Ishikawa (cell line): ENCODE measurements around the gene GAB1.

ENCODE experiments used
- CEBPB ChIP-seq: IDR thresholded peaks from 2 replicates; pipeline ENCODE4 v1.6.1; 2012
- CREB1 ChIP-seq: IDR thresholded peaks from 2 replicates; pipeline ENCODE4 v1.6.1; 2012; ENCODE audit warnings: low read depth
- EGR1 ChIP-seq: IDR thresholded peaks from 2 replicates; pipeline ENCODE4 v1.6.1; 2012
- EP300 ChIP-seq: IDR thresholded peaks from 2 replicates; pipeline ENCODE4 v1.6.1; 2012; ENCODE audit warnings: borderline replicate concordance
- FOXM1 ChIP-seq: IDR thresholded peaks from 2 replicates; pipeline ENCODE4 v1.6.1; 2012; ENCODE audit warnings: low read depth, borderline replicate concordance
- NFIC ChIP-seq: IDR thresholded peaks from 2 replicates; pipeline ENCODE4 v1.6.1; 2012
- RAD21 ChIP-seq: IDR thresholded peaks from 2 replicates; pipeline ENCODE4 v1.6.1; 2012; ENCODE audit warnings: low read depth
- TAF1 ChIP-seq: IDR thresholded peaks from 2 replicates; pipeline ENCODE4 v1.6.1; 2012; ENCODE audit warnings: low read depth, mild to moderate bottlenecking
- TCF12 ChIP-seq: IDR thresholded peaks from 2 replicates; pipeline ENCODE4 v1.6.1; 2012; ENCODE audit warnings: low read depth
- TEAD4 ChIP-seq: IDR thresholded peaks from 2 replicates; pipeline ENCODE4 v1.6.1; 2012
- YY1 ChIP-seq: IDR thresholded peaks from 2 replicates; pipeline ENCODE4 v1.6.1; 2012; ENCODE audit warnings: low read depth
- ZBTB7A ChIP-seq: IDR thresholded peaks from 2 replicates; pipeline ENCODE4 v1.6.1; 2012; ENCODE audit warnings: low read depth
- TF ChIP-seq, protein P1 (sequence below): IDR thresholded peaks from 2 replicates; pipeline ENCODE4 v1.6.1; 2012
- TF ChIP-seq, protein P2 (sequence below): IDR thresholded peaks from 2 replicates; pipeline ENCODE4 v1.6.1; 2012
- TF ChIP-seq, protein P3 (sequence below): IDR thresholded peaks from 2 replicates; pipeline ENCODE4 v1.6.1; 2012; ENCODE audit warnings: low read depth, mild to moderate bottlenecking

Gene GAB1

DNA sequence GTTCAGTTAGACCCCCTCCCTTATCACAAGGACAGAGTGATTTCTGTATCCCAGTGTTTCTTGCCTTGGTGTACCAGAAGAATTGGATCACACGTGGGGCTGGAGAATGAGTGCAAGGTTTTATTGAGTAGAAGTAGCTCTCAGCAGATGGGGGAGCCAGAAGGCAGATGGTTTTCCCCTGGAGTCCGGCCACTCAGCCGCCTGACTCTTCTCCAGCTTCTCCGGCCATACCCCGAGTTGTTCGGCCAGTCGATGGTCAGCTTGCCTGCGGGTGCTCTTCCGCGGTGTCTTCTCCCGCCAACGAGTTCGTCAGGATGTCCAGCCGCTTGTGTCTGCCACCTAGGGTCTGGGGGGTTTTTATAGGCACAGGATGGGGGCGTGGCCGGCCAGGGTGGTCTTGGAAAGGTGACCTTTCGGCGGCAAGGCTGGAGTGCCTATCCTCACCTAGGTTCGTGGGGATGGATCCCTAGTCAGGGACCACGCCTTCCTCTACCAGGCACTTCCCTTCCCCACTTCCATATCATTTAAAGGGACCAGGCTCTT, 14.5 kb downstream of the GAB1 start:
- TF ChIP-seq CREB1: no peak
- TF ChIP-seq CEBPB: no peak
- no peak for TF ChIP-seq EGR1
- no peak for TF ChIP-seq TCF12
- TF ChIP-seq EP300: no peak
- no peak for TF ChIP-seq TEAD4
- no peak for TF ChIP-seq FOXM1
- TF ChIP-seq, protein P1, sequence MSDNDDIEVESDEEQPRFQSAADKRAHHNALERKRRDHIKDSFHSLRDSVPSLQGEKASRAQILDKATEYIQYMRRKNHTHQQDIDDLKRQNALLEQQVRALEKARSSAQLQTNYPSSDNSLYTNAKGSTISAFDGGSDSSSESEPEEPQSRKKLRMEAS: no peak
- TF ChIP-seq YY1: no peak
- TF ChIP-seq RAD21: no peak

DNA sequence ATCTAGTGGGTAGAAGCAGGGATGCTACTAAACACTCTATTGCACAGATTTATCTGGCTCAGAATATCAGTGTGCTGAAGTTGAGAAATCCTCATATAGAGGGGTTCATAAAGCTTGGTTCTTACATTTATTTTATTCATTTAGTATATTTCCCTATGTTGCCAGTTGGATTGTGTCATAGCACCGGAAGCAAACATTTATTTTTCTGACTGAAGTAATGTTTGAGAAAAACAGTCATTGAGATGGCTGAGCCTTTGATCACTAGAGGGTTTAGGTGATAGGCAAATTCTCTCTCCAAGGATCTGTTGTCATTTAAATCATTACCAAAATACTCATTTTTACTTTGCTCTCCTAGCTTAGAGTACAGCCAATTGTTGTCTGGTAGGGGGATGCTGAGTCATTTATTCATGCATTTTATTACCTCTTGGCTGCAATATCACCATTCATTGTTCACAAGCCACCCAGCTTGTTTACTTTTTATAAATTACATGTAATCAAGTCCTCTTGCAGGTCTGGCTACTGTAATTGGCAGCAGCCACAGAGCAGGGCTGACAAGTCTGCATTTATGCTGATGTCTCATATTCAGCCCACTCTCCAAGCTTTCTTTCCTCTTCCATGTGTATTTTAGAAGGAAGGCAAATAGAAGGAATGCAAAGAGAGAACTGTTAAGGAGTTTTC, 15.2 kb downstream of the GAB1 start:
- TF ChIP-seq, protein P2, sequence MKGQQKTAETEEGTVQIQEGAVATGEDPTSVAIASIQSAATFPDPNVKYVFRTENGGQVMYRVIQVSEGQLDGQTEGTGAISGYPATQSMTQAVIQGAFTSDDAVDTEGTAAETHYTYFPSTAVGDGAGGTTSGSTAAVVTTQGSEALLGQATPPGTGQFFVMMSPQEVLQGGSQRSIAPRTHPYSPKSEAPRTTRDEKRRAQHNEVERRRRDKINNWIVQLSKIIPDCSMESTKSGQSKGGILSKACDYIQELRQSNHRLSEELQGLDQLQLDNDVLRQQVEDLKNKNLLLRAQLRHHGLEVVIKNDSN: no peak
- TF ChIP-seq, protein P3, sequence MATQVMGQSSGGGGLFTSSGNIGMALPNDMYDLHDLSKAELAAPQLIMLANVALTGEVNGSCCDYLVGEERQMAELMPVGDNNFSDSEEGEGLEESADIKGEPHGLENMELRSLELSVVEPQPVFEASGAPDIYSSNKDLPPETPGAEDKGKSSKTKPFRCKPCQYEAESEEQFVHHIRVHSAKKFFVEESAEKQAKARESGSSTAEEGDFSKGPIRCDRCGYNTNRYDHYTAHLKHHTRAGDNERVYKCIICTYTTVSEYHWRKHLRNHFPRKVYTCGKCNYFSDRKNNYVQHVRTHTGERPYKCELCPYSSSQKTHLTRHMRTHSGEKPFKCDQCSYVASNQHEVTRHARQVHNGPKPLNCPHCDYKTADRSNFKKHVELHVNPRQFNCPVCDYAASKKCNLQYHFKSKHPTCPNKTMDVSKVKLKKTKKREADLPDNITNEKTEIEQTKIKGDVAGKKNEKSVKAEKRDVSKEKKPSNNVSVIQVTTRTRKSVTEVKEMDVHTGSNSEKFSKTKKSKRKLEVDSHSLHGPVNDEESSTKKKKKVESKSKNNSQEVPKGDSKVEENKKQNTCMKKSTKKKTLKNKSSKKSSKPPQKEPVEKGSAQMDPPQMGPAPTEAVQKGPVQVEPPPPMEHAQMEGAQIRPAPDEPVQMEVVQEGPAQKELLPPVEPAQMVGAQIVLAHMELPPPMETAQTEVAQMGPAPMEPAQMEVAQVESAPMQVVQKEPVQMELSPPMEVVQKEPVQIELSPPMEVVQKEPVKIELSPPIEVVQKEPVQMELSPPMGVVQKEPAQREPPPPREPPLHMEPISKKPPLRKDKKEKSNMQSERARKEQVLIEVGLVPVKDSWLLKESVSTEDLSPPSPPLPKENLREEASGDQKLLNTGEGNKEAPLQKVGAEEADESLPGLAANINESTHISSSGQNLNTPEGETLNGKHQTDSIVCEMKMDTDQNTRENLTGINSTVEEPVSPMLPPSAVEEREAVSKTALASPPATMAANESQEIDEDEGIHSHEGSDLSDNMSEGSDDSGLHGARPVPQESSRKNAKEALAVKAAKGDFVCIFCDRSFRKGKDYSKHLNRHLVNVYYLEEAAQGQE: no peak
- TF ChIP-seq ZBTB7A: no peak
- TF ChIP-seq EP300: peak; percentile 63; the same call in 1 of the 2 replicates
- no peak for TF ChIP-seq CREB1
- TF ChIP-seq TCF12: peak; percentile 72
- TF ChIP-seq TEAD4: 0 out of 2 replicates have a peak, but pooled peaks have one; percentile 20
- TF ChIP-seq RAD21: no peak
- 0 out of 2 replicates have a peak, but pooled peaks have one; percentile 19 for TF ChIP-seq CEBPB
- TF ChIP-seq FOXM1: peak; percentile 58; the same call in 1 of the 2 replicates
- no peak for TF ChIP-seq EGR1
- TF ChIP-seq NFIC: peak; percentile 89
- TF ChIP-seq TAF1: no peak
- no peak for TF ChIP-seq YY1
- TF ChIP-seq, protein P1: peak; percentile 24; the same call in 1 of the 2 replicates

DNA sequence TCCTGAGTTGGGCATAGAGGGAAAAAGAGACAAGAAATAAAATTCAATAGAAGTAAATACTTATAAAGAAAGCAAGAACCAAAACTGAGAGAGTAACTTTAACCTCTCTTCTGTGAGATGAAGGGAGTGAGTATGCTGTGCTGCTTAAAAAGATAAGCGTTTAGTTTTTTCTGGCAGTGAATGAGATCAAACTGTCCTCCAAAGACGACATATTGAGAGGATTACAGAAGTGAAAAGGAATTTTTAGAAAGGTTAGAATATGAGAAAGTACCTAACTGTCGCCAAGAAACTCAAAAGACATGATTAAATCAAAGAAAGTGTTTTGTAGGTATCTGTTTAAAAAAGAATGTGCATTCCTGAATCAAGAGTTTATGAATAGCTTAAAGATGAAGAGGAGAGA, 16.0 kb downstream of the GAB1 start:
- no peak for TF ChIP-seq EP300
- TF ChIP-seq CREB1: no peak

DNA sequence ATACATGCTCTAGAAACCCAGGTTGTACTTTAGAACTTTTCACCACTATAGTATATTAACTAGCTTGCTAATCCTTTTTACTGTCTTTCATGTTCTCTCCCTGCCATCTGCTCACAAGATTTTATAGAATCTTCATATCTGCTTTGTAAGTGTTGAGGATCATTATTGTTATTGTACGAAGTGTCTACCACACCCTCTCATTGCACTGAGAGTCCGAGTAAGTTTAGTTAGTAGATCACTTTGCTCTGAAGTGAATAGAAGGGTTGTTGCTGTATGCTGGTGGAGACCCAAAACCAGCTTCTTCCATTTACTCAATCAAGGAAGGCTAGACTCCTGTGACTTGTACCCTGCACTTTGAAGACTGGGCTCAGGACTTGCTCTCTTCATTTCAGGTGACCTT, 17.1 kb downstream of the GAB1 start:
- TF ChIP-seq EP300 (no peak), RAD21 (no peak), TCF12 (no peak), ZBTB7A (no peak), TAF1 (no peak), NFIC (no peak), CREB1 (no peak), TEAD4 (no peak), CEBPB (no peak), FOXM1 (no peak), YY1 (no peak), EGR1 (no peak)
- TF ChIP-seq, protein P2: no peak
- TF ChIP-seq, protein P3: no peak
- TF ChIP-seq, protein P1: no peak

DNA sequence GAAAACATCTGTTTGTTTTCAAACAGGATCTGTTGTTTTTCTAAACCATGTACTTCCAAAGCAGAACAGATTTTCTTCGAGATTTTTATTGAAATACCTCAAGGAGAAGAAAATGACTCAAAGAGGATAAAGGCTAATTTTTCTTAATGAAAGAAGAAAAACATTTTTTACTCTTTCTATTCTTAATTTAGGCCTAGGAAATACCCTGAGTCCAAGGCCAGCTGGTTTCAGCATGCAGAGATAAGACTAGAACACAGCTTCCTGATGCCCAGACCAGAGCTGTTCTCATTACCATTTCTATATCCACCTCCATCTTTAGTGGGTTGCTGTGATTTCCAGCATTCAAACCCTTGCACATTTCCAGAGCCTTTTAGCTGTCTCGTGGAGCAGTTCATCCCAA, 18.3 kb downstream of the GAB1 start:
- TF ChIP-seq, protein P3: no peak
- TF ChIP-seq, protein P1: no peak
- TF ChIP-seq TEAD4 (no peak), NFIC (no peak), TAF1 (no peak), YY1 (no peak), ZBTB7A (no peak), CEBPB (no peak), TCF12 (no peak), FOXM1 (no peak)
- TF ChIP-seq, protein P2: no peak
